ENCODE results near the gene FDX2.

The FDX2 gene

DNA sequence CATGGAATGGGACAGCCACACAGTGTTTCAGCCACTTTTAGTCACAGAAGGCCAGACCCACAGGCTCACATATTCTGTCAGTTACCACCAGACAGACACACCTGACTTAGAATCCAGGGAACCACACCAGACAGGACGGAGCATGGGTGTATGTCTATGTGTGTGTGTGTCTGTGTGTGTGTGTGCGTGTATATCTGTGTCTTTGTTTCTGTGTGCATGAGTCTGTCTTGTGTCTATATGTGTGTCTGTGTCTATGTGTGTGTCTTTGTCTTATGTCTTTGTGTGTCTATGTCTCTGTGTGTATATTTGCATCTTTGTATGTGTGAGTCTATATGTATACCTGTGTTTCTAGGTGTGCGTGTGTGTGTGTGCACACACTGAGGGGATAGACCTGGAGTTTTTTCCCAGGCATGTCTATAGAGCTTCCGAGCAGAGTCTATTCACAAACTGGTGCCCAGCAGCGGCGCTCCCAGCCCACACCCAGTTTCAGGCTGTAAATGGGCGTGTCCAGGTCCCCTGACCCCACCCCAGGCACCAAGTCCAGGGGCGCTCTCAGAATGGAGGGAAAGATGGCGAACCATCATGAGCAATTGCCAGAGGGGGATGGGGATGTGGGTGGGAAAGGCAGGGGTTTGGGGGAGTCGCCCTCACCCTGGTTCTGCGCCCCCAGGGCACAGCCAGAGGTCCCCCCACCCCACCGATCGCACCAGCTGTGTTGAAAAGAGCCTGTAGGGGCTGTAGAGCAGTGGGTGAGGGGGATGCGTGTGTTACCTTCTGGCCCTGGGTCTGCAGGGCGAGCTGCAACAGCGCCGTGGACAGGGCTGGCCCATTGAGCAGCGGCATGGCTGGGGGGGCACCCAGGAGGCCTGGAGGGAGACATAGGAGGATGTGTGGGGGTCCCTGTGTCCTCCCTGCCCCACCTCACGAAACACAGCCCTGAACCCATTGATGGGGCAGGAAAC is 6.3 kb upstream of the FDX2 start:
- H3K4me3 ChIP-seq (ENCODE audit: low read depth, low read length): no peak overlapping the region
- DNase-seq (ENCODE audit: low read depth): no peak
- TF ChIP-seq, protein P1, sequence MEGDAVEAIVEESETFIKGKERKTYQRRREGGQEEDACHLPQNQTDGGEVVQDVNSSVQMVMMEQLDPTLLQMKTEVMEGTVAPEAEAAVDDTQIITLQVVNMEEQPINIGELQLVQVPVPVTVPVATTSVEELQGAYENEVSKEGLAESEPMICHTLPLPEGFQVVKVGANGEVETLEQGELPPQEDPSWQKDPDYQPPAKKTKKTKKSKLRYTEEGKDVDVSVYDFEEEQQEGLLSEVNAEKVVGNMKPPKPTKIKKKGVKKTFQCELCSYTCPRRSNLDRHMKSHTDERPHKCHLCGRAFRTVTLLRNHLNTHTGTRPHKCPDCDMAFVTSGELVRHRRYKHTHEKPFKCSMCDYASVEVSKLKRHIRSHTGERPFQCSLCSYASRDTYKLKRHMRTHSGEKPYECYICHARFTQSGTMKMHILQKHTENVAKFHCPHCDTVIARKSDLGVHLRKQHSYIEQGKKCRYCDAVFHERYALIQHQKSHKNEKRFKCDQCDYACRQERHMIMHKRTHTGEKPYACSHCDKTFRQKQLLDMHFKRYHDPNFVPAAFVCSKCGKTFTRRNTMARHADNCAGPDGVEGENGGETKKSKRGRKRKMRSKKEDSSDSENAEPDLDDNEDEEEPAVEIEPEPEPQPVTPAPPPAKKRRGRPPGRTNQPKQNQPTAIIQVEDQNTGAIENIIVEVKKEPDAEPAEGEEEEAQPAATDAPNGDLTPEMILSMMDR (IDR thresholded peaks at IDR 0.05; ENCODE audit: low read depth, low read length, missing control alignments): no peak

DNA sequence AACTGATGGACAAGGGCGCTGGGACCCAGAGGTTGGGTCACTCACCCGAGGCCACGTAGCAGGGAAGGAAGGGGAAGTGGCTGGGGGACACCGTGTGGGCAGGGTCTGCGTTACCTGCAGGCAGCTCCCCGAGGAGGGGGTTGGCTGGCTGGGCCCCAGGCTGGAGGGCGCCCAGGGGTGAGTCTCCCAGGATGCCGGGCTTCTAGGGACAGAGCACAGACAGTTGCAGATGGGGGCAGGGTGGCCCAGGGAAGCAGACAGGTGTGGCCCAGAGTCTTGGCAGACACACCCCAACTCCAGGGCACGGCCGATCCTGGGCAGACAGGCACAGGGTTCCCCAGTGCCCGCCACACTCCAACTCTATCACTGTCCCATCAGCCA is 5.6 kb upstream of the FDX2 start:
- no peak overlapping the region for H3K4me3 ChIP-seq (ENCODE audit: low read depth, low read length)
- TF ChIP-seq, protein P1 (IDR thresholded peaks at IDR 0.05; ENCODE audit: low read depth, low read length, missing control alignments): no peak
- no peak for DNase-seq (ENCODE audit: low read depth)

DNA sequence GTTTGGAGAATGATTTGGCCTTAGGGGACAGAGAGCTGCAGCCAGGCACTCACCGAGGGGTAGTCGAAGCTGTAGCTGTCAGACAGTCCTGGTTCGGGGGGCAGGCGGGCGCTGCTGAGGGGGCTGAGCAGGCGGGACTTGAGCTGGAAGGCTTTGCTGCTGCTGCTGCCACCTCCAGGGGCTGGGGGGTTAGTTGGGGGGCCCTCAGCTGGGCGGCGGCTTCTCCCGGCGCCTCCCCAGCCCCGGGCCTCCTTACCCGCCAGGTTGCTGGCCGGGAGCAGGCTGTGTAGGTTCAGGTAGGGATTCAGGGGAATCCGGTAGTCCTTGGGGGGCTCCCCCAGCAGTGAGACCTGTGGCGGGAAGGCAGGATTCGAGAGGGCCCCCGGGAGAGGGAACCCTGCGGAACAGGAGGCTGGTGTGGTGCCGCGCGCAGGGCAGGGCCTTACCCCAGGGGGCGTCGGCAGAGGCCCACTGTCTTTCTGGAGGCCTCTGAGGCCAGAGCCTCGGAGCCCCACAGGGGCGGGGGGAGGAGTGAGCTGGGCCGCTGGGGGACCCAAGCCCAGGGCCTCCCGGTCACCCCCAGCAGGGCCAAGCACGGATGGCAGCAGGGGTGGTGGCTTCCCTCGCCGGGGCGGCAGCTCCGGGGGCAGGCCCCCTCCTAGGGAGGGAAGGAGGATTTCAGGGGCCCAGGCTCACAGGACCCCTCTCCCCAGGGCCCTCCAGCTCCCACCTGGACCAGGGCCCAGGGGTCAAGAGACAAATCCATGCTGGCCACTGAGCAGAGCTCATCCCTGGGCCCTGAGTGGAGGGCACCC is 5.0 kb upstream of the FDX2 start:
- H3K4me3 ChIP-seq (ENCODE audit: low read depth, low read length): no peak overlapping the region
- DNase-seq (ENCODE audit: low read depth): no peak
- TF ChIP-seq, protein P1 (IDR thresholded peaks at IDR 0.05; ENCODE audit: low read depth, low read length, missing control alignments): no peak

DNA sequence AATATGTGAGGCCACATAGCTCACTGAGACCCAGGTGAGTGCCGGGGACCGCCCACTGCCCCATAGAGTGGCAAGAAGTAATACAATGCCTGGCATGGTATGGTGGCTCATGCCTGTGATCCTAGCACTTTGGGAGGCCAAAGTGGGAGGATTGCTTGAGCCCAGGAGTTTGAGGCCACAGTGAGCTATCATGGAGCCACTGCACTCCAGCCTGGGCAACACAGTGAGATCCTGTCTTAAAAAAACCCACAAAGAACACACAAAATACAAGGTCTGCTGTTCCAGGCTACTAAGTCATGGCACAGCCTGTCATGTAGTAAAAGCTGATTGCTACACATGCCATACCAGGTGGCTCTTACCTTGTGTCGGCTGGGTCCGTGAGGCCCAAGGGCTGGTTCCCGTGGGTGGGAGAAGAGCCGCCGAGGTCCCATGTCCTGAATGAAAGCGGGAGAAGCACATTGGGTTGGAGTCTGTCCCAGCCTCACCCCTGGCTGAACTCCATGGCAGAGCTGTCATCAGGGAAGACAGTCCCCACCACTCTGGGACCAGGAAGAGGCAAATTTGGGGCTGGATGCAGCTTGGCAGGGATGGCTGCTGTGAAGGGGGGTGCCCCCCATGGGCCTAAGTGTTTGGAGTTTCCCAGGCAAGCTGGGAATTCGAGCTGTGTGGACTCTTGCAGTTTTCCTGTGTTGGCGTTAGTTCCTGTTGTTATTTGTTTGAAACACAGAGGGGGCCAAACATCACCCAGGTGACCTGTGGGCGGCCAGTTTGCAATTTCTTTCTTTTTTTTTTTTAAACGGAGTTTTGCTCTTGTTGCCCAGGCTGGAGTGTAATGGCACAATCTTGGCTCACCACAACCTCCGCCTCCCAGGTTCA is 3.2 kb upstream of the FDX2 start:
- no peak for DNase-seq (ENCODE audit: low read depth)
- TF ChIP-seq, protein P1 (IDR thresholded peaks at IDR 0.05; ENCODE audit: low read depth, low read length, missing control alignments): no peak
- no peak overlapping the region for H3K4me3 ChIP-seq (ENCODE audit: low read depth, low read length)

DNA sequence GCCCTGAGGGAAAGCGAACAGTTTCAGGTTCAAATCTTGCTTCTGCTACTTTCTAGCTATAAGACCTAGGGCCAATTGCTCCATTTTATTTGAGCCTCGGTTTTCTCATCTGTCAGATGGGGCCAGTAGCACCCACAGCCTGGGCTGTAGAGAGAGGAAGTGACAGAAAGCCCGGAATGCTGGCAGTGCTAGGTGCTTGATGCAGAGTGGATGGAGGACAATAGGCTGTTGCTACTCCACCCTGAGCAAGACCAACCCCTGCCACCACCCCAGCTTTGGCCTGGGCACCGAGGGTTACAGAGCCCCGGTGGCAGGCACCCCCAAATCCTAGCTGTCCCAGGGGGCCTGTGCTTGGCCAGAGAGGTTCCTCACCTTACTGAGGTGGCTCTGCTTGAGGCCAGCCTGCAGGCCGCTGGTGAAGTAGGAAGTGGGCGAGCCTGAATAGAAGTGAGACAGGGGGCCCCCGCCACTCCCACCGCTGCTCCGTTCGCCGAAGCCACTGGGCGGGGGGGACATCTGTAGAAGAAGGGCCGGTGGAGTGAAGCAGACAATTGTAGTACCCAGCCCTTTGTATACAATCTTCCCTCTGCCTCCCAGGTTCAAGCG is 2.1 kb upstream of the FDX2 start:
- no peak for DNase-seq (ENCODE audit: low read depth)
- TF ChIP-seq, protein P1 (IDR thresholded peaks at IDR 0.05; ENCODE audit: low read depth, low read length, missing control alignments): no peak
- no peak overlapping the region for H3K4me3 ChIP-seq (ENCODE audit: low read depth, low read length)
